Lung (tissue), 12 donors: ENCODE measurements around the gene KHSRP. TPM values are rescaled to one million over a fixed set of nuclear protein-coding genes. Genes with fewer than 3 reads are reported as not detected.
"Not testable (repeated sequence)": the region's sequence is repeated elsewhere in the genome, so short reads cannot be mapped to it uniquely, and the experiment has no call there.

ENCODE experiments used
- ATAC-seq: fragments of 200-7000 bp; cut with Tn5 transposase; one replicate; pipeline ENCODE4 v1.9.1; 2020; ENCODE audit warnings: moderate number of reproducible peaks; ENCODE audit not compliant: insufficient read depth, low FRiP score
- DNase-seq, 3 donors: peaks; one replicate each; pipeline ENCODE4 v3.0.0-alpha.2; 2013 to 2017
- H3K27ac ChIP-seq, 2 donors: one replicate each; pipeline ENCODE4 v1.5.1; 2013; ENCODE audit warnings: mild to moderate bottlenecking in 2 of 2, moderate library complexity in 2 of 2, control low read depth in 1 of 2, inconsistent platforms in 1 of 2, low read depth in 1 of 2, low read length in 1 of 2
- H3K27me3 ChIP-seq, 3 donors: one replicate each; pipeline ENCODE4 v1.5.1; 2013; ENCODE audit warnings: low read length in 2 of 3; ENCODE audit not compliant: control insufficient read depth in 3 of 3, insufficient read depth in 3 of 3
- H3K36me3 ChIP-seq, 4 donors: one replicate each; pipeline ENCODE4 v1.5.1; 2013; ENCODE audit warnings: low read length in 4 of 4, mild to moderate bottlenecking in 1 of 4, moderate library complexity in 1 of 4; ENCODE audit not compliant: control insufficient read depth in 4 of 4, insufficient read depth in 4 of 4
- H3K4me1 ChIP-seq, 5 donors: one replicate each; pipeline ENCODE4 v1.5.1; 2013; ENCODE audit warnings: low read length in 5 of 5, mild to moderate bottlenecking in 2 of 5, moderate library complexity in 1 of 5; ENCODE audit not compliant: control insufficient read depth in 5 of 5, insufficient read depth in 5 of 5
- H3K4me3 ChIP-seq: one replicate; pipeline ENCODE4 v1.5.1; 2013; ENCODE audit warnings: mild to moderate bottlenecking, control low read depth, moderate library complexity
- H3K9ac ChIP-seq, 2 donors: one replicate each; pipeline ENCODE4 v1.5.1; 2013; ENCODE audit warnings: low read length in 2 of 2, control low read depth in 1 of 2; ENCODE audit not compliant: insufficient read depth in 1 of 2
- H3K9me3 ChIP-seq, 4 donors: one replicate each; pipeline ENCODE4 v1.5.1; 2013; ENCODE audit warnings: low read length in 3 of 4, mild to moderate bottlenecking in 1 of 4, moderate library complexity in 1 of 4; ENCODE audit not compliant: control insufficient read depth in 4 of 4, insufficient read depth in 3 of 4
- CTCF ChIP-seq: IDR thresholded peaks from 2 replicates; pipeline ENCODE4 v1.5.1; 2012; ENCODE audit warnings: mild to moderate bottlenecking; ENCODE audit errors: control extremely low read depth, extremely low read depth
- WGBS, 2 donors: extraction: QIAGEN DNeasy Blood & Tissue Kit; methylation state at CpG; one replicate each; pipeline ENCODE4 v1.1.7; 2013; 5-methylcytosine and 5-hydroxymethylcytosine counted together
- polyA plus RNA-seq, 2 donors: library from polyadenylated mRNA; stranded (reverse); fragments of 200-250 nt; gene quantifications; one replicate each; pipeline ENCODE4 v1.2.1, GENCODE V29; 2013
- total RNA-seq, 2 donors: library from RNA; depleted of rRNA in 1 of 2; stranded (reverse); fragments of >200 nt in 1 of 2; gene quantifications; one replicate each; pipeline ENCODE4 v1.2.1, GENCODE V29; 2014 to 2021
- donor health status: control.
- donor health status: control.
- donor health status: Bipolar disorder and iron deficiency.
- donor health status: healthy.
- donor health status: DM: yes; HTN: yes; CAD: no.

The KHSRP gene
- total and polyA plus RNA-seq, 4 donors, result 116 to 204 (median 141) TPM

- TF ChIP-seq CTCF, result no peak
- Histone ChIP-seq H3K9ac (no peak overlapping the region), H3K27me3 (no peaks in the 10 kb centered on the region), H3K36me3 (no peaks in the 10 kb centered on the region), H3K9me3 (no peaks in the 10 kb centered on the region), H3K4me1 (peaks cover 0 to 5% (median 0%) of the 10 kb centered on the region in 5 donors), H3K4me3 (no peak overlapping the region), H3K27ac (no peak overlapping the region)
- no peak for DNase-seq
- 56 to 57% methylated on average over 20 of the region's 20 CpGs for WGBS, 2 donors
- no peak for ATAC-seq
Measured at GRCh38 chr19:6429419-6430221, 5.0 kb upstream of the KHSRP start.

- H3K36me3 ChIP-seq, ATAC-seq, H3K27ac ChIP-seq, H3K9ac ChIP-seq, H3K4me1 ChIP-seq, H3K9me3 ChIP-seq, DNase-seq, H3K4me3 ChIP-seq, H3K27me3 ChIP-seq: not testable (repeated sequence)
- WGBS, 2 donors, result 89 to 94% methylated on average over 2 of the region's 2 CpGs
Measured at GRCh38 chr19:6428692-6429418, 4.2 kb upstream of the KHSRP start.

- WGBS, 2 donors, result 94 to 96% methylated on average over 18 of the region's 18 CpGs
- DNase-seq, result no peak
- Histone ChIP-seq H3K36me3 (peaks cover 0 to 6% (median 1%) of the 10 kb centered on the region in 4 donors), H3K27me3 (no peaks in the 10 kb centered on the region), H3K4me1 (peaks cover 0 to 19% (median 12%) of the 10 kb centered on the region in 5 donors), H3K4me3 (no peak overlapping the region), H3K9ac (no peak overlapping the region), H3K9me3 (no peaks in the 10 kb centered on the region), H3K27ac (no peak overlapping the region)
- no peak for ATAC-seq
- no peak for TF ChIP-seq CTCF
Measured at GRCh38 chr19:6427131-6427530, 2.5 kb upstream of the KHSRP start.
